Activated CD8-positive, alpha-beta memory T cell treated with anti-CD3 and anti-CD28 coated beads for 48 hours (primary cell): ENCODE results near the gene TRIM10.
"Not testable (repeated sequence)": the region's sequence is repeated elsewhere in the genome, so short reads cannot be mapped to it uniquely, and the experiment has no call there.

Experiments
- DNase-seq, 3 experiments: peaks; one replicate each; pipeline ENCODE4 v3.0.0-alpha.2; 2020; ENCODE audit warnings: low read depth in 2 of 3, low spot score in 2 of 3

TRIM10 gene

GRCh38 chr6:30172681-30173080 is 11.7 kb upstream of the TRIM10 start:
- DNase-seq, result no peak

GRCh38 chr6:30171677-30172471 is 10.9 kb upstream of the TRIM10 start:
- DNase-seq, result no peak

GRCh38 chr6:30169658-30170614 is 8.9 kb upstream of the TRIM10 start:
- no peak for DNase-seq

GRCh38 chr6:30168741-30169140 is 7.7 kb upstream of the TRIM10 start:
- no peak for DNase-seq

GRCh38 chr6:30167101-30167500 is 6.1 kb upstream of the TRIM10 start:
- no peak for DNase-seq

- not testable (repeated sequence) for DNase-seq
Observed at GRCh38 chr6:30165238-30165637, 4.2 kb upstream of the TRIM10 start.

- DNase-seq, result no peak
Observed at GRCh38 chr6:30164714-30165113, 3.7 kb upstream of the TRIM10 start.

GRCh38 chr6:30163918-30164654 is 3.1 kb upstream of the TRIM10 start:
- DNase-seq, result no peak

- peak; percentile 19 to 30 (median 24) for DNase-seq
Observed at GRCh38 chr6:30163090-30163917, 2.3 kb upstream of the TRIM10 start, which contains the start of gene TRIM15. TSS of gene TRIM15 (plus strand) at chr6:30163546. CDS start at chr6:30163685, 139 bp downstream.

- no peak for DNase-seq
Observed at GRCh38 chr6:30162265-30163089, 1.5 kb upstream of the TRIM10 start.

GRCh38 chr6:30160008-30160784 is 815 bp downstream of the TRIM10 start:
- no peak for DNase-seq

- DNase-seq, result no peak
Observed at GRCh38 chr6:30158475-30159040, 2.5 kb downstream of the TRIM10 start.

- DNase-seq, result no peak
Observed at GRCh38 chr6:30157999-30158398, 3.0 kb downstream of the TRIM10 start.

- no peak for DNase-seq
Observed at GRCh38 chr6:30157581-30157980, 3.4 kb downstream of the TRIM10 start.

GRCh38 chr6:30156774-30157173 is 4.2 kb downstream of the TRIM10 start:
- DNase-seq, result no peak

GRCh38 chr6:30156262-30156599 is 4.8 kb downstream of the TRIM10 start:
- no peak for DNase-seq

- DNase-seq, result no peak
Observed at GRCh38 chr6:30155520-30156261, 5.3 kb downstream of the TRIM10 start.
